ENCODE measurements around the gene AMOTL2. TPM values are rescaled to one million over a fixed set of nuclear protein-coding genes. Genes with fewer than 3 reads are reported as not detected.

Gene AMOTL2
- total RNA-seq, 1 experiment from 2014 or later = 30.9 TPM

- peaks cover 40% of the 10 kb centered on the region for H3K27me3 Mint-ChIP-seq (ENCODE audit: low read depth)
- H2BK12ac ChIP-seq (ENCODE audit: insufficient read length, low read depth, low read length) = no peak overlapping the region
- H3K4ac ChIP-seq (ENCODE audit: low read depth, low read length) = no peak overlapping the region
- no peak overlapping the region for H2BK120ac ChIP-seq (ENCODE audit: low read depth, low read length, poor library complexity, severe bottlenecking)
- H3K9me3 ChIP-seq (ENCODE audit: control insufficient read depth, low read depth, low read length) = no peaks in the 10 kb centered on the region
- peaks cover 0 to 3% of the 10 kb centered on the region in 2 experiments; a peak in 1 of 5 replicates for H3K9me3 Mint-ChIP-seq
- no peak overlapping the region for H2BK20ac ChIP-seq (ENCODE audit: low read depth, low read length, poor library complexity, severe bottlenecking)
- no peak overlapping the region for H4K8ac ChIP-seq (replicated peaks; ENCODE audit: insufficient read length, low read depth, low read length)
- peaks cover 17% of the 10 kb centered on the region; the same call in 1 of the 2 replicates for H3K4me1 ChIP-seq (ENCODE audit: insufficient read depth, low read length)
- peaks cover 42 to 46% of the 10 kb centered on the region in 2 experiments for H3K4me1 Mint-ChIP-seq
- peaks cover 3% of the 10 kb centered on the region; the same call in 1 of the 2 replicates for H3K27me3 ChIP-seq (ENCODE audit: insufficient read depth, low read length)
- no peak overlapping the region for H2AFZ ChIP-seq (ENCODE audit: low read length)
- H3K4me2 ChIP-seq (ENCODE audit: insufficient read depth, insufficient read length, low read length) = no peak overlapping the region
- DNase-seq = no peak
- H3K27ac ChIP-seq (ENCODE audit: insufficient read length, low read depth, low read length) = no peak overlapping the region
- TF ChIP-seq CTCF (conservative IDR thresholded peaks at IDR 0.05) = no peak
- H3K9ac ChIP-seq (ENCODE audit: extremely low read depth, insufficient read length, low read length) = no peak overlapping the region
- H2BK15ac ChIP-seq (ENCODE audit: low read depth, low read length) = no peak overlapping the region
- no peaks in the 10 kb centered on the region for H3K79me1 ChIP-seq (ENCODE audit: insufficient read depth, low read depth, low read length, poor library complexity, severe bottlenecking)
- no peak overlapping the region for H3K14ac ChIP-seq (ENCODE audit: insufficient read depth, low read length)
- no peak overlapping the region for H3K4me3 Mint-ChIP-seq
- H3K56ac ChIP-seq (ENCODE audit: insufficient read length, low read depth, low read length) = no peak overlapping the region
- H2BK5ac ChIP-seq (ENCODE audit: insufficient read length, low read length) = no peak overlapping the region
- H3K36me3 Mint-ChIP-seq (ENCODE audit: insufficient read depth in 1 of 3, low read depth in 3 of 3) = no peaks in the 10 kb centered on the region
- no peak overlapping the region for H4K5ac ChIP-seq (ENCODE audit: insufficient read length, low read depth, low read length)
- no peak overlapping the region for H3K23ac ChIP-seq (ENCODE audit: insufficient read length, low read depth, low read length)
- no peaks in the 10 kb centered on the region for H3K79me2 ChIP-seq (ENCODE audit: insufficient read depth, low read length)
- no peak overlapping the region for H4K91ac ChIP-seq (ENCODE audit: insufficient read length, low read depth, low read length)
- WGBS (ENCODE audit: extremely low coverage, insufficient read length, low lambda C conversion rate) = no CpG with 5 or more reads among the region's 2 CpGs
- no peak overlapping the region for H3T11ph ChIP-seq (ENCODE audit: low read length)
- H2AK5ac ChIP-seq (ENCODE audit: insufficient read length, low read length) = no peak overlapping the region
- no peak overlapping the region; a peak in 1 of 7 replicates for H3K27ac Mint-ChIP-seq
- H3K18ac ChIP-seq (ENCODE audit: insufficient read length, low read depth, low read length) = no peak overlapping the region
- H3K23me2 ChIP-seq (ENCODE audit: insufficient read length, low read depth, low read length, poor library complexity, severe bottlenecking) = peaks cover 5% of the 10 kb centered on the region
- H4K20me1 ChIP-seq (ENCODE audit: control insufficient read depth, insufficient read depth, insufficient read length) = no peaks in the 10 kb centered on the region
These were observed 63.0 kb downstream of the AMOTL2 start for GRCh38 chr3:134311265-134311664.

All from H9 (cell line).